Stomach (tissue), 9 donors: ENCODE results near the gene MAGEA9. TPM values are rescaled to one million over a fixed set of nuclear protein-coding genes. Genes with fewer than 3 reads are reported as not detected.

Source experiments
- DNase-seq, 2 donors: peaks; one replicate each; pipeline versions ENCODE4 v3.0.0 to v3.0.0-alpha.2; 2013 to 2019
- H3K27ac ChIP-seq, 5 donors: fragments of 200-600 bp in 4 of 5; sonication (generic) in 4 of 5; one replicate each; pipeline ENCODE4 v1.5.1; 2013 to 2019; ENCODE audit warnings: mild to moderate bottlenecking in 1 of 5, moderate library complexity in 1 of 5
- H3K27me3 ChIP-seq, 3 donors: fragments of 200-600 bp; sonication (generic); one replicate each; pipeline ENCODE4 v1.5.1; 2017 to 2019; ENCODE audit warnings: mixed run types in 1 of 3
- H3K36me3 ChIP-seq, 4 donors: fragments of 200-600 bp; sonication (generic); 1 replicate in 3 of 4; 2 replicates in 1 of 4; pipeline ENCODE4 v1.5.1; 2016 to 2019
- H3K4me1 ChIP-seq, 4 donors: fragments of 200-600 bp; sonication (generic); one replicate each; pipeline ENCODE4 v1.5.1; 2016 to 2019
- H3K4me3 ChIP-seq, 4 donors: fragments of 200-600 bp; sonication (generic) in 3 of 4; one replicate each; pipeline ENCODE4 v1.5.1; 2016 to 2019; ENCODE audit warnings: mild to moderate bottlenecking in 1 of 4
- H3K9me3 ChIP-seq, 4 donors: fragments of 200-600 bp; sonication (generic); one replicate each; pipeline ENCODE4 v1.5.1; 2016 to 2019
- EP300 ChIP-seq: sonication (generic); formaldehyde crosslinking; IDR thresholded peaks from one replicate; pipeline ENCODE4 v1.6.1; 2017; ENCODE audit warnings: antibody characterized with exemption
- POLR2A ChIP-seq, 4 donors: fragments of 450-650 bp; IDR thresholded peaks; one replicate each; pipeline ENCODE4 v1.6.1; 2016; ENCODE audit warnings: antibody characterized with exemption in 4 of 4, control low read depth in 2 of 4, mild to moderate bottlenecking in 1 of 4, moderate library complexity in 1 of 4
- POLR2AphosphoS5 ChIP-seq, 3 donors: sonication (generic); formaldehyde crosslinking; IDR thresholded peaks; one replicate each; pipeline ENCODE4 v1.6.1; 2016; ENCODE audit warnings: antibody characterized with exemption in 3 of 3
- WGBS, 5 donors: extraction: QIAGEN DNeasy Blood & Tissue Kit in 3 of 5; methylation state at CpG; one replicate each; pipeline versions ENCODE4 v1.1.5 to v1.1.7; 2013 to 2018; 5-methylcytosine and 5-hydroxymethylcytosine counted together
- intact Hi-C: fragments of 100-400 bp; cut with DNase I; formaldehyde crosslinking; loops from one replicate; pipeline ENCODE4 v1.15.1; 2023; ENCODE audit warnings: low total_unique reads
- polyA plus RNA-seq, 3 donors: library from polyadenylated mRNA; stranded (reverse); fragments of 200-250 nt; gene quantifications; one replicate each; pipeline ENCODE4 v1.2.3, GENCODE V29; 2013
- total RNA-seq, 5 donors: library from RNA; depleted of rRNA; stranded (reverse); fragments of >200 nt; gene quantifications; one replicate each; pipeline versions ENCODE4 v1.1.0 to v1.2.3, GENCODE V29; 2014 to 2016
- TF ChIP-seq, protein P1 (sequence below), 7 experiments: fragments of 450-650 bp in 4 of 7; fragments of 200-600 bp in 3 of 7; sonication (generic) in 3 of 7; IDR thresholded peaks; one replicate each; pipeline ENCODE4 v1.5.1; 2016 to 2019; ENCODE audit warnings: antibody characterized with exemption in 7 of 7, control low read depth in 2 of 7, mild to moderate bottlenecking in 1 of 7
- donor health status: healthy with polysubstance abuse.
- donor health status: Bipolar disorder and iron deficiency.
- donor health status: healthy.

MAGEA9 gene
- total and polyA plus RNA-seq, 8 donors, result not detected

DNA sequence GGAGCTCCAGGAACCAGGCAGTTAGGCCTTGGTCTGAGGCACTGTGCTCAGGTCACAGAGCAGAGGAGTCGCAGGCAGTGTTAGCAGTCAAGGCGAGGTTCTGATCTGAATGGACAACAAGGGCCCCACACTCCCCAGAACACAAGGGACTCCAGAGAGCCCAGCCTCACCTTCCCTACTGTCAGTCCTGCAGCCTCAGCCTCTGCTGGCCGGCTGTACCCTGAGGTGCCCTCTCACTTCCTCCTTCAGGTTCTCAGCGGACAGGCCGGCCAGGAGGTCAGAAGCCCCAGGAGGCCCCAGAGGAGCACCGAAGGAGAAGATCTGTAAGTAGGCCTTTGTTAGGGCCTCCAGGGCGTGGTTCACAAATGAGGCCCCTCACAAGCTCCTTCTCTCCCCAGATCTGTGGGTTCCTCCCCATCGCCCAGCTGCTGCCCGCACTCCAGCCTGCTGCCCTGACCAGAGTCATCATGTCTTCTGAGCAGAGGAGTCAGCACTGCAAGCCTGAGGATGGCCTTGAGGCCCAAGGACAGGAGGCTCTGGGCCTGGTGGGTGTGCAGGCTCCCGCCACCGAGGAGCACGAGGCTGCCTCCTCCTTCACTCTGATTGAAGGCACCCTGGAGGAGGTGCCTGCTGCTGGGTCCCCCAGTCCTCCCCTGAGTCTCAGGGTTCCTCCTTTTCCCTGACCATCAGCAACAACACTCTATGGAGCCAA, 26.2 kb downstream of the MAGEA9 start:
- no peak for TF ChIP-seq POLR2AphosphoS5 (IDR thresholded peaks at IDR 0.05)
- TF ChIP-seq EP300, result no peak
- TF ChIP-seq, protein P1, sequence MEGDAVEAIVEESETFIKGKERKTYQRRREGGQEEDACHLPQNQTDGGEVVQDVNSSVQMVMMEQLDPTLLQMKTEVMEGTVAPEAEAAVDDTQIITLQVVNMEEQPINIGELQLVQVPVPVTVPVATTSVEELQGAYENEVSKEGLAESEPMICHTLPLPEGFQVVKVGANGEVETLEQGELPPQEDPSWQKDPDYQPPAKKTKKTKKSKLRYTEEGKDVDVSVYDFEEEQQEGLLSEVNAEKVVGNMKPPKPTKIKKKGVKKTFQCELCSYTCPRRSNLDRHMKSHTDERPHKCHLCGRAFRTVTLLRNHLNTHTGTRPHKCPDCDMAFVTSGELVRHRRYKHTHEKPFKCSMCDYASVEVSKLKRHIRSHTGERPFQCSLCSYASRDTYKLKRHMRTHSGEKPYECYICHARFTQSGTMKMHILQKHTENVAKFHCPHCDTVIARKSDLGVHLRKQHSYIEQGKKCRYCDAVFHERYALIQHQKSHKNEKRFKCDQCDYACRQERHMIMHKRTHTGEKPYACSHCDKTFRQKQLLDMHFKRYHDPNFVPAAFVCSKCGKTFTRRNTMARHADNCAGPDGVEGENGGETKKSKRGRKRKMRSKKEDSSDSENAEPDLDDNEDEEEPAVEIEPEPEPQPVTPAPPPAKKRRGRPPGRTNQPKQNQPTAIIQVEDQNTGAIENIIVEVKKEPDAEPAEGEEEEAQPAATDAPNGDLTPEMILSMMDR (IDR thresholded peaks at IDR 0.05), result no peak
- WGBS, 5 donors, result 83 to 87% (median 85%) methylated on average over 3 to 12 of the region's 12 CpGs
- intact Hi-C loops, result no loop called here

DNA sequence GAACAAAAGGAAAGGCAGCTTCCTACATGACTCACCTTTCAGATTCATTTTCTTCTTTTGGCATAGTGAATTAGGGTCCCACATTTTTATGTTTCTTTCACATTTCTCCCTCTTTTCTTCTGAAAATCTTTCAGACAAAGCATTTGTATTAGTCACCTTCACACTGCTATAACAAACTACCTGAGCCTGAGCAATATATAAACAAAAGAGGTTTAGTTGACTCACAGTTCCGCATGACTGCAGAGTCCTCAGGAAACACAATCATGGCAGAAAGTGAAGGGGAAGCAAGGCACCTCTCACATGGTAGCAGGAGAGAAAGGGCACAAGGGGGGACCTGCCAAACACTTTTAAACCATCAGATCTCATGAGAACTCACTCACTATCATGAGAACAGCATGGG, 36.9 kb downstream of the MAGEA9 start:
- no peaks in the 10 kb centered on the region for H3K36me3 ChIP-seq
- no peaks in the 10 kb centered on the region for H3K27me3 ChIP-seq
- WGBS, 5 donors, result 55 to 78% (median 67%) methylated on average over 1 of the region's 1 CpG
- TF ChIP-seq EP300 (no peak), POLR2A (IDR thresholded peaks at IDR 0.05) (no peak), POLR2AphosphoS5 (IDR thresholded peaks at IDR 0.05) (no peak)
- TF ChIP-seq, protein P1 (IDR thresholded peaks at IDR 0.05), result no peak
- no peaks in the 10 kb centered on the region for H3K9me3 ChIP-seq
- no peak overlapping the region for H3K27ac ChIP-seq
- intact Hi-C loops, result no loop called here
- H3K4me3 ChIP-seq, result no peak overlapping the region
- no peaks in the 10 kb centered on the region for H3K4me1 ChIP-seq
- no peak for DNase-seq

More for the DNA sequence above, 26.2 kb downstream of the MAGEA9 start:
- Histone ChIP-seq H3K9me3 (no peaks in the 10 kb centered on the region), H3K4me3 (no peak overlapping the region), H3K27ac (no peak overlapping the region), H3K27me3 (no peaks in the 10 kb centered on the region), H3K4me1 (no peaks in the 10 kb centered on the region), H3K36me3 (no peaks in the 10 kb centered on the region)
- no peak for DNase-seq

DNA sequence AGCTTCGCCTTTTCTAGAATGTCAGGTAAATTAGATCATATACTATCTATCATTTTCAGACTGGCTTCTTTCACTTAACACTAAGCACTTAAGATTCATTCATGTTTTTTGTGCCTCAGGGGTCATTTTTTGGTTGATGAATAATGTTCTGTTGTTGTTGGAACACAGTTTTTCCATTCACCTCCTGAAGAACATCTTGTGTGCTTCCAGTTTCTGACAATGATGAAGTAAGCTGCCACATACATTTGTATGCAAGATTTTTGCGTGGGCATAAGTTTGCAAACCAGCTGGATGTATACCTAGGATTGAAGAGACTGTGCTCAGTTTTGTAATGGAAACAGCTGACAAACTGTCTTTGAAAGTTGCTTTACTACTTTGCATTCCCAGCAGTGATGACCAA, 37.6 kb downstream of the MAGEA9 start:
- Histone ChIP-seq H3K9me3 (no peaks in the 10 kb centered on the region), H3K27me3 (no peaks in the 10 kb centered on the region), H3K4me3 (no peak overlapping the region), H3K4me1 (no peaks in the 10 kb centered on the region), H3K36me3 (no peaks in the 10 kb centered on the region), H3K27ac (no peak overlapping the region)
- TF ChIP-seq, protein P1 (IDR thresholded peaks at IDR 0.05), result no peak
- TF ChIP-seq EP300 (no peak), POLR2AphosphoS5 (IDR thresholded peaks at IDR 0.05) (no peak), POLR2A (IDR thresholded peaks at IDR 0.05) (no peak)
- no peak for DNase-seq
- intact Hi-C loops, result no loop called here
- WGBS, 5 donors, result 66 to 95% (median 79%) methylated on average over 2 of the region's 2 CpGs

DNA sequence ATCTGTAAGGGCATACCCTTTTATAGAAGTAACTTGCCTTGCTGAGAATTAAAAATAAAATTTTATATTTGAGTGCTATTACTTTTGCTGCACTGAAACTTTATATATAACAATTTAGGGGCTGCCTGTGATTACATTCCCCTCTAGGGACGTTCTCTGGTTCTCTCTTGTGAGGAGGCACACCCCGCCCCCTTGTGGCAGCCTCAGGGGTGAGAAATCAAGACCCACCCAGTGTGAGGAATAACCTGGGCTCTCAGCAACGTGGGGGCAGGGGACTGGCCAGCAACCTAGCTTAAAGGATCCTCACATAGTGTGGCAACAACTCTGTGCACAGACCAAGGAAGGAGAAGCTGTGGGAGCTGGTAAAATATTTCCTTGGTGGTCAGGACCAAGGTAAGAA, 43.7 kb downstream of the MAGEA9 start:
- TF ChIP-seq POLR2A (IDR thresholded peaks at IDR 0.05), result no peak
- TF ChIP-seq, protein P1 (IDR thresholded peaks at IDR 0.05), result peak in 2 of 7 experiments; percentile 2 to 7
- Histone ChIP-seq H3K27ac (no peak overlapping the region), H3K4me1 (peaks cover 0 to 7% (median 4%) of the 10 kb centered on the region in 4 donors), H3K27me3 (peaks cover 0 to 9% (median 0%) of the 10 kb centered on the region in 3 donors), H3K36me3 (no peaks in the 10 kb centered on the region), H3K9me3 (no peaks in the 10 kb centered on the region), H3K4me3 (no peak overlapping the region)
- intact Hi-C loops, result no loop called here
- peak in 1 of 2 donors; percentile 24 for DNase-seq
- WGBS, 5 donors, result 0 to 6% (median 3%) methylated on average over 2 to 3 of the region's 3 CpGs
